Stimulated activated CD4-positive, alpha-beta T cell treated with anti-CD3 and anti-CD28 coated beads, Interleukin-1b, Interleukin-23, amount 100 ng/mL, for 24 hours (primary cell): ENCODE measurements around the gene CCNY.
A peak's percentile ranks its signal among the peaks of the same experiment; 100 is the strongest.
"Not testable (repeated sequence)": the region's sequence is repeated elsewhere in the genome, so short reads cannot be mapped to it uniquely, and the experiment has no call there.

Experiments
- DNase-seq, 4 experiments: peaks; one replicate each; pipeline ENCODE4 v3.0.0-alpha.2; 2020; ENCODE audit warnings: low read depth in 4 of 4, low spot score in 1 of 4

Gene CCNY

GRCh38 chr10:35353805-35354204 is 17.5 kb downstream of the CCNY start:
- no peak for DNase-seq

GRCh38 chr10:35354257-35354656 is 17.9 kb downstream of the CCNY start:
- not testable (repeated sequence) for DNase-seq

- peak in 1 of 4 experiments; percentile 20 for DNase-seq
These were observed 19.8 kb downstream of the CCNY start for GRCh38 chr10:35355971-35356724.

GRCh38 chr10:35356725-35357092 is 20.4 kb downstream of the CCNY start:
- DNase-seq, result no peak

- DNase-seq, result no peak
These were observed 22.7 kb downstream of the CCNY start for GRCh38 chr10:35359056-35359455.

- no peak for DNase-seq
These were observed 23.6 kb downstream of the CCNY start for GRCh38 chr10:35359873-35360272.

GRCh38 chr10:35362701-35363350 is 26.5 kb downstream of the CCNY start:
- no peak for DNase-seq

- DNase-seq, result no peak
These were observed 27.3 kb downstream of the CCNY start for GRCh38 chr10:35363587-35363986.

- DNase-seq, result no peak
These were observed 28.5 kb downstream of the CCNY start for GRCh38 chr10:35364808-35365207.

- DNase-seq, result no peak
These were observed 29.7 kb downstream of the CCNY start for GRCh38 chr10:35365994-35366393.

- DNase-seq, result no peak
These were observed 31.0 kb downstream of the CCNY start for GRCh38 chr10:35367107-35367859.

- DNase-seq, result no peak
These were observed 31.7 kb downstream of the CCNY start for GRCh38 chr10:35367982-35368381.

- DNase-seq, result no peak
These were observed 32.3 kb downstream of the CCNY start for GRCh38 chr10:35368485-35369048.

- DNase-seq, result no peak
These were observed 32.8 kb downstream of the CCNY start for GRCh38 chr10:35369049-35369611.

GRCh38 chr10:35371731-35372130 is 35.4 kb downstream of the CCNY start:
- DNase-seq, result no peak

- DNase-seq, result no peak
These were observed 36.0 kb downstream of the CCNY start for GRCh38 chr10:35372329-35372728.

GRCh38 chr10:35375091-35375765 is 38.9 kb downstream of the CCNY start:
- DNase-seq, result no peak

GRCh38 chr10:35377050-35377728 is 40.9 kb downstream of the CCNY start:
- no peak for DNase-seq

GRCh38 chr10:35378541-35379210 is 42.4 kb downstream of the CCNY start:
- DNase-seq, result no peak
